ENCODE results near the gene KLF12.

The KLF12 gene

DNA sequence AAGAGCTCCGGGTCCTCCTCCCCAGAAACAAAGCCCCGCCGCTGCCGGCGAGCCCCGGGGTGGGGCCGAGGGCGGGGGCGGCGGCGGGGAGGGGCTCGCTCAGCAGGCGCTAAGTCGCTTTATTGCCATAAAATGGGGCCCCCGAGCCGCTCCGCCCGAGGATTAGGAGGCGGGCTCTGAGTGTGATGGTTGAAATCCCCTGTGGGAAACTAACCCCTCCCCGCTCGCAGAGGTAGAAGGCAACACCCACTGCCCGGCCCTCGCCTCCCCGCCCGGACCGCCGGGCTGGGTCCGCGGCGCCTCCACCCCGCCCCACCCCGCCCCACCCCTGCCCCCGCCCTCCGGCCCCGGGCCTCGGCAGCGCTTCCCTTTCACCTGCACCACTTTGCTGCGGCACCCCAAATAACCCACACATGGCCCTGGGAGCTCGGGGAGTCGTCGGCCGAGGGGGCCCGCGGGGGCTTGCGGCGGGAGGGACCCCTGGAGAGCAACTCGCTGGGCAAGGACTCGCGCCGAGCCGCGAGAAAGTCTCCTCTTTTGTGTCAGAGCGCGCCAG is at the start of gene KLF12:
Gene KLF12, minus strand, starts transcription at position 184 of the 556 bp plus-strand sequence.
- peak within 1 kb of the TSS; percentile 97 for H3K27ac Mint-ChIP-seq
- H3K27me3 Mint-ChIP-seq (ENCODE audit: low read depth), result peaks cover 8% of the 10 kb centered on the region
- H3K36me3 Mint-ChIP-seq (ENCODE audit: low read depth), result no peaks in the 10 kb centered on the region
- H3K4me1 Mint-ChIP-seq (ENCODE audit: low read depth), result peaks cover 26% of the 10 kb centered on the region
- H3K4me3 Mint-ChIP-seq, result peak within 1 kb of the TSS; percentile 95
- H3K9me3 Mint-ChIP-seq, result no peaks in the 10 kb centered on the region

DNA sequence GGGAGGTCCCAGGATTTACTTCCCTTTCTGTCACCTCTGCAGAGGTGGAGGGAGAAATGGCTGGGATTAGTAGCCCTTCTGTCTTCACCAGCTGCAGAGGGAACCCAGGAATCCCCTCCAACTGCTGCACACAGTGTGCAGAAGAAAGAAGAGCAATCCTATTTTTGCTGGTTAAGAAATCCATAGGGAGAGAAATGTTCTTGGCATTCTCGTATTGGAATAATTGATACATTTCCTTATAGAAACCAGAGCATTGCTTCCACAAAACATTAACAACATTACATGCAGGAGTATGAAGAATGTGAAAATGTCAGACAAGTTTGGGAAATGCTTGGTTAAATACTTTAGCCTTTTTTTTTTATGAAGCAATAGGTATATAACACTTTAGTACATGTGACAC is 48.3 kb upstream of the KLF12 start:
- Mint-ChIP-seq H3K36me3 (ENCODE audit: low read depth) (no peaks in the 10 kb centered on the region), H3K9me3 (no peaks in the 10 kb centered on the region)

DNA sequence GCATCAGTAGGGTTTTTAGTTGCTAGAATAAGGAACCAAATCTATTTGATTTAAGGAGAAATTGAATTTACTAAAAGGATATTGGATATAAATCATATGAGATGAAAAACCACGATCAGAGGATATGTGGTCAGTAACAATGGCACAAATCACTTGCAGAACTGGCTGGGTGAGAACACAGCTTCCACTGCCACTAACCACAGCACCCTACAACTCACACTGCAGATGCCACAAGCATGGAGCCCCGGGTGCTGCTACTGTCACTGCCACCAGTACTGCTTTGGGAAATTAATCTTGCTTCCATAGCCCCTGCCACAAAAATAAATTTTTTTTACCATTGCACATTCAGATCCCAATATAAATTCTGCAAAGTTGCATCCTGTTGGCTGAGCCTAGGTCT is 40.6 kb upstream of the KLF12 start:
- Mint-ChIP-seq H3K27me3 (ENCODE audit: low read depth) (peaks cover 6% of the 10 kb centered on the region), H3K9me3 (no peaks in the 10 kb centered on the region), H3K4me3 (no peak overlapping the region), H3K4me1 (ENCODE audit: low read depth) (no peaks in the 10 kb centered on the region), H3K27ac (no peak overlapping the region), H3K36me3 (ENCODE audit: low read depth) (no peaks in the 10 kb centered on the region)

More for the DNA sequence above, 48.3 kb upstream of the KLF12 start:
- Mint-ChIP-seq H3K4me1 (ENCODE audit: low read depth) (no peaks in the 10 kb centered on the region), H3K27ac (no peak overlapping the region), H3K4me3 (no peak overlapping the region), H3K27me3 (ENCODE audit: low read depth) (peaks cover 5% of the 10 kb centered on the region)

DNA sequence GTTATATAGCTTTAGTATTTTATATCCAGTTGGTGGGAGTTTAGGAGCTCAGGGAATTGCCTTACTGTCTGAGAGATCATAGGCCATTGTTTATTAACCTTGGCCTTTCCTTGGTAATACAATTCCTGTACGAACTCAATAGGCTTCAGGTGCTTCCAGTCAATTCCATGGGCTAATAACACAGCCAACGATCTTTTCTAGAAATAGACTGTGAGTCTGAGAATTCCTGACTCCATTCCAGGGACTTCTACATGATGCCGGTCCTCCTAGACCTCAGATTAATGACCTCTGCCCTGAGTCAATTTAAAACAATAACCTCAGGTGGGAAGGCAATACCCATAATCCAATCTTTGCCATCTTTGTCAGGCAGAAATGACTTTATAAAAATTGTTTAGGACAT is 39.6 kb upstream of the KLF12 start:
- no peaks in the 10 kb centered on the region for H3K36me3 Mint-ChIP-seq (ENCODE audit: low read depth)

DNA sequence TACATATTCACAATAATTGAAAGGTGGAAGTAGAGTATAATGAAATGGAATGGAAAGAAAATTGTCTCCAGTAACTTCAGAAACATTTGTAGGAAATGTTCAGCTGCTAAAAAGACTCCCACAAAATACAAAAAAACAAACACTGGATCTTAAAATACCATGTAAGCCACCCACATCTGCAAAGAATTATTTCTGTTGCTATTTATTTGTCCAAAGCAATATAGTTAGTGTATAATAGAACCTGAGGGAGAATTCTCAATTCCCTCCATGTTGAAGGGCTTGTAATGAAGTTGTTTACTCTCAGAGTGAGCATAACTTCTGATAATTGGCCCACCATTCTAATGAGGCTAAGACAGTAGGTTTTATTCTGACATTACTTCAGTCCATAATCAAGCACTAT is 37.4 kb upstream of the KLF12 start:
- Mint-ChIP-seq H3K9me3 (no peaks in the 10 kb centered on the region), H3K4me3 (no peak overlapping the region), H3K36me3 (ENCODE audit: low read depth) (no peaks in the 10 kb centered on the region), H3K4me1 (ENCODE audit: low read depth) (no peaks in the 10 kb centered on the region), H3K27me3 (ENCODE audit: low read depth) (peaks cover 4% of the 10 kb centered on the region), H3K27ac (no peak overlapping the region)

More for the DNA sequence above, 39.6 kb upstream of the KLF12 start:
- Mint-ChIP-seq H3K27ac (no peak overlapping the region), H3K4me3 (no peak overlapping the region), H3K4me1 (ENCODE audit: low read depth) (no peaks in the 10 kb centered on the region), H3K9me3 (no peaks in the 10 kb centered on the region), H3K27me3 (ENCODE audit: low read depth) (peaks cover 4% of the 10 kb centered on the region)

DNA sequence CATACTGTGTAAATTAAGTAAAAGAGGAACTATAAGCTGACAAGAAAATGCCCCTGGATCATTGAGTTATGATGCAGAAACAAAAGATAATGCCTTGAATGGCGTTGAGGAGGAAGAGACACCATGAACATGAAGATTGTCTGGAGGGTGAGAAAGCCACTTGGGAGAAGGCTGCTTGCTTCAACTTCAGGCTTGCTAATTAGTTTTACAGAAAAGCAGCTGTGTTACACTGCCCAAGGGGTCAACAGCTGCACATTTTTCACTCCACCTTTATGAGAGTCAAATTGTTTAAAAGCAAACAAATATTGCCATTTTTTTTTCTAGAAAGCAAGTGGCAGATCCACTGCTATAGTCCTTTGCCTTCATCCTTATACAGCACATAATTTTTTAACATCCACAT is 35.5 kb upstream of the KLF12 start:
- no peaks in the 10 kb centered on the region for H3K27me3 Mint-ChIP-seq (ENCODE audit: low read depth)
- H3K36me3 Mint-ChIP-seq (ENCODE audit: low read depth), result no peaks in the 10 kb centered on the region
- H3K4me1 Mint-ChIP-seq (ENCODE audit: low read depth), result no peaks in the 10 kb centered on the region
- no peak overlapping the region for H3K27ac Mint-ChIP-seq
- H3K9me3 Mint-ChIP-seq, result no peaks in the 10 kb centered on the region
- no peak overlapping the region for H3K4me3 Mint-ChIP-seq

DNA sequence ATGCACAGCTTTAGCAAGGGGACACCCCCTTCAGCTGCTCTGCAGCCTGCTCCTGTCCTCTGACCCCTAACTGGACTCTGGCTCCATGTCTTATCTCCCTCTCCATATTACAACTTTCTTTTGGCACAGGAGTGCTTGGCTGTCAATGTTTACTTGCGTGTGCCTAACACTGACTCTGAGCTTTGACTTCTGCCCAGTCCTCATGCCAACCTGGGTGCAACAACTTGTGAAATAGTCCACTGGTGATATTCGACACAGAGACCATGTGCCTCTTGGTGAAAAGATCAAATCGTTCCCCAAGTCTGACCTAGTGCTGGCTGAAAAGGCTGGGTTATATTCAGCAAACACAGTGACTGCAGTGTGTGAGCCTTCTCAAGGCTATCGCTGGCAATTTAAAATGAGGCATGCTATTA is 34.1 kb upstream of the KLF12 start:
- no peaks in the 10 kb centered on the region for H3K36me3 Mint-ChIP-seq (ENCODE audit: low read depth)
- no peak overlapping the region for H3K27ac Mint-ChIP-seq
- H3K4me3 Mint-ChIP-seq, result no peak overlapping the region
- H3K4me1 Mint-ChIP-seq (ENCODE audit: low read depth), result no peaks in the 10 kb centered on the region
- no peaks in the 10 kb centered on the region for H3K9me3 Mint-ChIP-seq
- H3K27me3 Mint-ChIP-seq (ENCODE audit: low read depth), result no peaks in the 10 kb centered on the region

DNA sequence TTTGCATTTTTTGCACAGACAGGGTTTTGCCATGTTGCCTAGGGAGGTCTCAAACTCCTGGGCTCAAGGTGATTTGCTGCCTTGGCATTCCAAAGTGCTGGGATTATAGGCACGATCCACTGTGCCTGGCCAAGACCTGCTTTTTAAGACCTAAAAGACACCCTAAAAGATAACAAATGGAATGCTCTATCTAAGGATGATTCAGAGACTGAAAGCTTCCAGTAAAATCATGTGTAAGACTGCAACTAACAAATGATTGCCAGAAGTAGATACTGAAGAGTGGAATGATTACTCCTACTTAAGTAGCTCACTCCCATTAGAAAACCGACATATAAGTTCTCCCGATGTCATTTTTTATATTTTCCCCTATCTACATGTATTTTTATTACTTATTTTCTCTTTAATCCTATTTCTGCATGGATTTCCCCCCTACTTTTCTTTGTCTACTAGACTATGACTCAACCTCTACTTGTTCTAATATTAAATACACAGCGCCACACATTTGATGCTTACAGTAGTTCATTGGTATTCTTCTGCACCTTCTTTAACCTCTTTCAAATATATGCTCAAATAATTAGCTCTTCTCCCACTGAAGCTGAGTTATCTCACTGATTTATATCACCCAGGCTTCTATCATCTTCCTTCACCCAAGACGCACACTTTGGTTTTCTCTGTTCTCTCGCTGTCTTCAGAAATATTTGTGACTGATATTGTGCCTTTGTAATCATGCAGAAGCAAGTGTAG is 32.2 kb upstream of the KLF12 start:
- H3K36me3 Mint-ChIP-seq (ENCODE audit: low read depth), result no peaks in the 10 kb centered on the region
- no peak overlapping the region for H3K4me3 Mint-ChIP-seq
- H3K9me3 Mint-ChIP-seq, result no peaks in the 10 kb centered on the region
- H3K27me3 Mint-ChIP-seq (ENCODE audit: low read depth), result peaks cover 5% of the 10 kb centered on the region
- H3K4me1 Mint-ChIP-seq (ENCODE audit: low read depth), result no peaks in the 10 kb centered on the region
- no peak overlapping the region for H3K27ac Mint-ChIP-seq

DNA sequence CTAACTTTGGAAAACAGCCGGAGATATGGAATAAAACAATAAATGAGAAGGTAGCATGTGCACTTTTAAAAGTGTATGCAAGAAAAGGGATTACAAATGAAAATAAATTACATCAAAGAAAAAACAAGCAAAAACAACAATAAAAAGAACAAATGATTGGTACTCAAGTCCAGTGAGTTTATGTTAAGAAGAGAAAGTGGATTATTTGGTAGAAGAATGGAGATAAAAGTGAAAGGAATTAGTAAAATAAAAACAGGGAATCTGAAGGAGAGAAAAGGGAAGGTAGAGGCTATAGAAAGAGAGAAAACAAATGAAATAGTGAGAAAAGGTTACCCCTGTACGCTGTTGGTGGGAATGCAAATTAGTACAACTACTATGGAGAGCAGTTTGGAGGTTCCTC is 28.6 kb upstream of the KLF12 start:
- H3K4me3 Mint-ChIP-seq, result no peak overlapping the region
- H3K9me3 Mint-ChIP-seq, result no peaks in the 10 kb centered on the region
- H3K4me1 Mint-ChIP-seq (ENCODE audit: low read depth), result no peaks in the 10 kb centered on the region
- H3K27ac Mint-ChIP-seq, result no peak overlapping the region
- H3K27me3 Mint-ChIP-seq (ENCODE audit: low read depth), result peaks cover 5% of the 10 kb centered on the region
- no peaks in the 10 kb centered on the region for H3K36me3 Mint-ChIP-seq (ENCODE audit: low read depth)

DNA sequence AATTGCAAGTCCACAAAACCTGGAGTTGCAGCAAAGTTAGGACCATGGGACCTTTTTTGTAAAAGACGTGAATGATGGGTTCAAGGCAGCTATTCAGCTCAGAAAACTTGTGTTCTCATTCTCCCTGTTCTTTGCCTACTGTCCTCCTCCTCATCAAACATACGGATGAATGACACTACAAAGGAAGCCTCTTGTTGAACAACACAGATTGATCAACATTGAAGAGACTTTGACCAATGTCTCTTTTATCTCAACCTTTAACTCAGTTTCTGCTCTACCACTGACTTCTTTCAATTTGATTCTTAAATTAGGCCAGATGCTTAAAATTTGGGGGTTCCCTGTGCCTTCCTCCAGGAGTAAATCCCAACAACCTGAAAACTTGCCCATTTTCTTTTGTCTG is 27.9 kb upstream of the KLF12 start:
- H3K27ac Mint-ChIP-seq, result no peak overlapping the region

DNA sequence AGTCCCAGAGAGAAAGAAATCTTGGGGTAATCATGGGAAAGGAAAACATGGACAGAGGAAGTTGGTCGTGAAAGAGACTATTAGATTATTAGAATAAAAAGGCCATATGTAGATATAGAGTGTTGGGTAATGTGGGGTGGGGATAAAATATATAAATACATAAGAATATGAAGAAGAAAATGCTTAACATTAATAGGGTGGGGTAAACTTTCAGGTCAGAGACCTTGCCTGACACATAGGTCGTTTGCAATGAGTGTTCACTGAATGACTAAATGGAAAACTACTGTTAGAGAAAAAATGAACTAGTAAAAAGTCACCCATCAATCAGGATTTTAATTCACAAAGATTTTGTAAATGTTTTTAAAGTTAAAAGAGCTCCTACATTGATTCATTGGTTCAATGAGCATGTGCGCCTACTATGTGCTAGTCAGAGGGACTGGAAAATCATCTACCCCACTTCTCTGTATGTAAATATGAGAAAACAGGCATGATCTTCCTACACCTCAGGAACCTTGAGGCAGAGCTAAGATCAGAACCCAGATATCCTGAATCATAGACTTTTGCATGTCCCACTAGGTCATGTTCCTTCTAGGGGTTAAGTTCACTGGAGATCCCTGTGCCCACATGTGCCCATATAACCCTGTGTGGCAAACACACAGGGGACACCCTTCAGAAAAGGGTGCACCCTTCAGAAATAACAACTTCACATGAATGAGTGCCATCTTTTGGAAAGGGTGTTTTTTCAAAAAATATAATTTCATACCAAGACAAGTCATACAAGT is 24.6 kb upstream of the KLF12 start:
- Mint-ChIP-seq H3K4me1 (ENCODE audit: low read depth) (no peaks in the 10 kb centered on the region), H3K4me3 (no peak overlapping the region), H3K9me3 (no peaks in the 10 kb centered on the region), H3K27ac (no peak overlapping the region), H3K36me3 (ENCODE audit: low read depth) (no peaks in the 10 kb centered on the region), H3K27me3 (ENCODE audit: low read depth) (peaks cover 8% of the 10 kb centered on the region)

More for the DNA sequence above, 27.9 kb upstream of the KLF12 start:
- Mint-ChIP-seq H3K9me3 (no peaks in the 10 kb centered on the region), H3K27me3 (ENCODE audit: low read depth) (peaks cover 5% of the 10 kb centered on the region), H3K4me3 (no peak overlapping the region), H3K4me1 (ENCODE audit: low read depth) (no peaks in the 10 kb centered on the region), H3K36me3 (ENCODE audit: low read depth) (no peaks in the 10 kb centered on the region)

DNA sequence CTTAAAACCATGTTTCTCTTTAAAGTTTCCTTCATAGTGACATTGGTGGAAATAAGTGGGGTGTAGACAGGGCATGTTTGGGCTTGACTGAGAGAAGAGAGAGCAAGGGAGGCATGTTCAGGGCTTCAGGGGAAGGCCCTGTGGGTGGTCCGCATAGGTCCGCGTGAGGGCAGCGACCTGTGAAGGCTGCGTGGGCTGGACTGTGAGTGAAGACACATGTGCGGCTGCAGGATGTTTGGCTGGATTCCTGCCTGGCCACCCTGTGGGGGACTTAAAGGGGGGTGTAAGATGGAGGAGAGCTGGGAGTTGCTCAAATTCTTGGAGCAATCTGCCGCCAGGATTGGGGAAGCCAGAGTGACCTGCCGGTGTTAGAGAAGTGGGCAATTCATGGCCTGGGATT is 23.8 kb upstream of the KLF12 start:
- Mint-ChIP-seq H3K27me3 (ENCODE audit: low read depth) (peaks cover 8% of the 10 kb centered on the region), H3K27ac (no peak overlapping the region), H3K4me3 (no peak overlapping the region), H3K4me1 (ENCODE audit: low read depth) (no peaks in the 10 kb centered on the region), H3K9me3 (no peaks in the 10 kb centered on the region), H3K36me3 (ENCODE audit: low read depth) (no peaks in the 10 kb centered on the region)

DNA sequence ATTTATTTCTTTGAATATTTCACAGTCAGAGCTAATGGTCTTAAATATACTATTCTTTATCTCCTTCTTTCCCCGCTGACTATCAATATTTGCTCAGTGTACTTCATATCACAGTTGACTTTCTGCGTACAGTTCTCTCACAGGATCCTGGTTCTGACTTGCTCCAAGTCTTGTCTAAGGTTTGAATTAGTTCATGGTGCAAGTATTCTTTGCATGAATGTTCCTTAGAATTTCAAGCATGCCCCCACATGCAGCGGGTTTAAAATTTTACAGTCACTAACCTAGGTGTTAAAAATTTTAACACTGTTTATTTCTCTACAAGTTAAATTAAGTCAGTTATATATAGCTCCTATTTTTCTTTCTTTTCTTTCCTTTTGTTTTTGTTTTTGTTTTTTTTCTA is 20.8 kb upstream of the KLF12 start:
- Mint-ChIP-seq H3K36me3 (ENCODE audit: low read depth) (no peaks in the 10 kb centered on the region), H3K9me3 (no peaks in the 10 kb centered on the region), H3K27me3 (ENCODE audit: low read depth) (peaks cover 3% of the 10 kb centered on the region), H3K4me3 (no peak overlapping the region), H3K27ac (no peak overlapping the region), H3K4me1 (ENCODE audit: low read depth) (no peaks in the 10 kb centered on the region)

DNA sequence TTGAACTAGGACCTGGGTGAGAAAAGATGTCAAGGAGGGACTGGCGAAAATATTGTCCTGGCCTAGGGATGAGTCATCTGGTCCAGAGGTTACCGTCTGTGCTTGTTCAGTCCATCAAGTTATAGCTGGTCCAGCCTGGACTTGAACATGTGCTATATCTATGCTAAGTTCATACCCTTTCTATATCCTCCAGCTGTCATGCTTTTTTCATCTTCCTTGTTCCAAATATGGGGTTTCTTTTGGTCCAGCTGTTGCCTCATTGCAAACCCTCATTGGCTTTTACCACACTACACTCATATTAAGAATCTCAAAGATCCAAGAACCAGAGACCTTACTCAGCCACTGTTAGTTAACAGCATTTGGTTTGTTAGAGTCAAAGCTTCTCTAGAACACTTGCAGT is 19.1 kb upstream of the KLF12 start:
- no peaks in the 10 kb centered on the region for H3K4me1 Mint-ChIP-seq (ENCODE audit: low read depth)
- no peaks in the 10 kb centered on the region for H3K36me3 Mint-ChIP-seq (ENCODE audit: low read depth)
- peaks cover 10% of the 10 kb centered on the region for H3K27me3 Mint-ChIP-seq (ENCODE audit: low read depth)
- no peak overlapping the region for H3K27ac Mint-ChIP-seq
- no peaks in the 10 kb centered on the region for H3K9me3 Mint-ChIP-seq
- H3K4me3 Mint-ChIP-seq, result no peak overlapping the region

DNA sequence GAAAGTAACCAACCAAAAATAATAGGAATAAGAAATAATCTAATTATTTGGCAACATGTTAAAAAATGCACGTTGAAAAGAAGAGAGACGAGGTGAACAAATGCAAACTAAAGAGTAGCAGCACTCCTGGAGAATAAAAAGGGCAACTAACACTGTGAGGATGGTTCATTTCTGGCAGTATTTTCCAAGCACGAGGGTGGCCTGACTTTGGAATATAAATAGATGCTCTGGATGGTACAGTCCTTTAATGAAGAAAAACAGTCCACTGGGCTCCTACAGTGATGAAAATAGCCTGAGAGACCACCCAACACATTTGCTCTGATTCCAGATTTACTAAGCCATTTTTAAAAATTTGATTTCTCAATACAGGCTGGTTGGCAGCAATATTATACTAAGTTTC is 17.7 kb upstream of the KLF12 start:
- Mint-ChIP-seq H3K27ac (no peak overlapping the region), H3K4me3 (no peak overlapping the region), H3K4me1 (ENCODE audit: low read depth) (no peaks in the 10 kb centered on the region), H3K27me3 (ENCODE audit: low read depth) (peaks cover 10% of the 10 kb centered on the region), H3K9me3 (no peaks in the 10 kb centered on the region), H3K36me3 (ENCODE audit: low read depth) (no peaks in the 10 kb centered on the region)

Data from T-helper 1 cell treated with Interleukin-12 subunit alpha and Interleukin-12 subunit beta and Interleukin-4 antibody, amounts not matched to agents 30 μg/mL and 1 μg/mL, for 36 hours (primary cell).